Activated effector memory CD4-positive, alpha-beta T cell treated with Interleukin-2 at 50 U/mL for 16 hours (primary cell): Measurements from ENCODE around the gene MUL1.

Experiments
- DNase-seq: peaks from one replicate; pipeline ENCODE4 v3.0.0-alpha.2; 2020

The MUL1 gene

GRCh38 chr1:20484519-20485462, 23.2 kb downstream of the MUL1 start:
- no peak for DNase-seq

GRCh38 chr1:20483833-20484518, 24.0 kb downstream of the MUL1 start:
- no peak for DNase-seq

GRCh38 chr1:20483098-20483832, 24.7 kb downstream of the MUL1 start:
- no peak for DNase-seq

GRCh38 chr1:20481643-20482498, 26.1 kb downstream of the MUL1 start:
- no peak for DNase-seq

- no peak for DNase-seq
Observed at GRCh38 chr1:20480951-20481617, 26.9 kb downstream of the MUL1 start.

- DNase-seq = no peak
Observed at GRCh38 chr1:20480243-20480944, 27.6 kb downstream of the MUL1 start.

GRCh38 chr1:20479840-20480239, 28.1 kb downstream of the MUL1 start:
- no peak for DNase-seq

GRCh38 chr1:20478057-20478635, 29.8 kb downstream of the MUL1 start:
- no peak for DNase-seq

- no peak for DNase-seq
Observed at GRCh38 chr1:20477348-20478056, 30.4 kb downstream of the MUL1 start.

- DNase-seq = no peak
Observed at GRCh38 chr1:20476265-20477038, 31.5 kb downstream of the MUL1 start.

GRCh38 chr1:20474996-20475395, 33.0 kb downstream of the MUL1 start:
- DNase-seq = no peak

- no peak for DNase-seq
Observed at GRCh38 chr1:20474333-20474975, 33.5 kb downstream of the MUL1 start.

- no peak for DNase-seq
Observed at GRCh38 chr1:20473894-20474293, 34.1 kb downstream of the MUL1 start.

- DNase-seq = no peak
Observed at GRCh38 chr1:20472860-20473711, 34.9 kb downstream of the MUL1 start.

GRCh38 chr1:20472121-20472520, 35.8 kb downstream of the MUL1 start:
- no peak for DNase-seq

GRCh38 chr1:20470194-20470593, 37.8 kb downstream of the MUL1 start:
- DNase-seq = no peak

GRCh38 chr1:20469406-20470076, 38.4 kb downstream of the MUL1 start:
- no peak for DNase-seq
